Measurements from ENCODE around the gene CCDC83. TPM values are rescaled to one million over a fixed set of nuclear protein-coding genes. Genes with fewer than 3 reads are reported as not detected.

Gene CCDC83
- total and polyA plus RNA-seq, 9 of the 15 experiments (the other 6 are each of a cell fraction or from before 2014, with no cell fraction given): not detected

DNA sequence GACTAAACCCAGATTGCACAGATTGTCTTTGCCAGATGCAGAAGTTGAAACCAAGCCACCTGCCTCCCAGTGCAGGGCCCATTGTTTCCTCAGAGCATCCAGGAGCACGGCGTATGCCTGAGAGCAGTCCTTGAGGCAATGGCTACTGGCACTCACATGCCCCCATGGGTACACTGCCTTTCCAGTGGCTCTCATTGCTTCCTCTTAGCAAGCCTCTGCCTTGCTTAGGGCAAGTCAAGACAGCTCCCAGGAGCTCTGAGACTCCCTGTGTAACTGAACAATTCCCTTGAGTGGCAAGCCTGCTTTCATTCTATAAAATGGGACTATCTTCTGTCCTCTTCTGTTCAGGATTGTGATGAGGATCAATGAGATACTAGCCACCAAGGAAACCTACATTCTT lies 48.3 kb upstream of the CCDC83 start:
- BruUV-seq (replicated peaks): no TSS peak
- TF ChIP-seq STAG1 (CRISPR knock-in tag; IDR thresholded peaks at IDR 0.05; ENCODE audit: borderline replicate concordance) (no peak), ZFP36 (IDR thresholded peaks at IDR 0.05; ENCODE audit: low read depth, low read length, partially characterized antibody) (no peak), DNMT1 (IDR thresholded peaks at IDR 0.05) (no peak), SMAD3 (CRISPR knock-in tag; conservative IDR thresholded peaks at IDR 0.05) (no peak), PPARD (CRISPR knock-in tag; IDR thresholded peaks at IDR 0.05) (no peak), ZNF3 (CRISPR knock-in tag; IDR thresholded peaks at IDR 0.05) (no peak), CBFA2T3 (IDR thresholded peaks at IDR 0.05) (no peak), HIVEP1 (CRISPR knock-in tag; IDR thresholded peaks at IDR 0.05) (no peak), CHD4 (IDR thresholded peaks at IDR 0.05; ENCODE audit: insufficient read depth, insufficient replicate concordance, low read depth, low read length, poor library complexity, severe bottlenecking) (no peak), CEBPG (CRISPR knock-in tag; IDR thresholded peaks at IDR 0.05) (no peak), CEBPG (tag; conservative IDR thresholded peaks at IDR 0.05 in 1 of 2, IDR thresholded peaks at IDR 0.05 in 1 of 2) (no peak), SFPQ (IDR thresholded peaks at IDR 0.05; ENCODE audit: low read depth, low read length) (no peak), ETS2 (tag; IDR thresholded peaks at IDR 0.05; ENCODE audit: borderline replicate concordance, poor library complexity, severe bottlenecking) (no peak), MAFF (IDR thresholded peaks at IDR 0.05; ENCODE audit: low read length) (no peak), NONO (IDR thresholded peaks at IDR 0.05; ENCODE audit: low read depth in 2 of 2, low read length in 1 of 2) (no peak), HSF4 (CRISPR knock-in tag; IDR thresholded peaks at IDR 0.05; ENCODE audit: borderline replicate concordance) (no peak), TFE3 (CRISPR knock-in tag; IDR thresholded peaks at IDR 0.05) (no peak)
- TF ChIP-seq, protein P1, sequence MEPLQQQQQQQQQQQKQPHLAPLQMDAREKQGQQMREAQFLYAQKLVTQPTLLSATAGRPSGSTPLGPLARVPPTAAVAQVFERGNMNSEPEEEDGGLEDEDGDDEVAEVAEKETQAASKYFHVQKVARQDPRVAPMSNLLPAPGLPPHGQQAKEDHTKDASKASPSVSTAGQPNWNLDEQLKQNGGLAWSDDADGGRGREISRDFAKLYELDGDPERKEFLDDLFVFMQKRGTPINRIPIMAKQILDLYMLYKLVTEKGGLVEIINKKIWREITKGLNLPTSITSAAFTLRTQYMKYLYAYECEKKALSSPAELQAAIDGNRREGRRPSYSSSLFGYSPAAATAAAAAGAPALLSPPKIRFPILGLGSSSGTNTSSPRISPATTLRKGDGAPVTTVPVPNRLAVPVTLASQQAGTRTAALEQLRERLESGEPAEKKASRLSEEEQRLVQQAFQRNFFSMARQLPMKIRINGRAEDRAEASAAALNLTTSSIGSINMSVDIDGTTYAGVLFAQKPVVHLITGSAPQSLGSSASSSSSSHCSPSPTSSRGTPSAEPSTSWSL (CRISPR knock-in tag; IDR thresholded peaks at IDR 0.05; ENCODE audit: borderline replicate concordance): no peak
- 0% methylated on average over 2 of the region's 2 CpGs for WGBS (ENCODE audit: insufficient coverage, low coverage, missing lambda C conversion rate)
- Histone ChIP-seq H3K4me1 (replicated peaks in 1 of 2; ENCODE audit: control insufficient read depth in 2 of 2, insufficient read depth in 2 of 2, low read length in 2 of 2) (peaks cover 9 to 10% of the 10 kb centered on the region in 2 experiments; a peak in 3 of 5 replicates), H3K9ac (ENCODE audit: insufficient read depth in 1 of 2, low read depth in 2 of 2, low read length in 2 of 2) (no peak overlapping the region), H3K79me2 (ENCODE audit: control insufficient read depth, insufficient read depth, low read length) (no peaks in the 10 kb centered on the region), H4K20me1 (replicated peaks; ENCODE audit: control insufficient read depth, insufficient read depth, low read length) (no peaks in the 10 kb centered on the region), H3K36me3 (ENCODE audit: control insufficient read depth, insufficient read depth, low read length) (no peaks in the 10 kb centered on the region), H2AFZ (ENCODE audit: low read depth, low read length) (no peak overlapping the region), H3K9me3 (replicated peaks; ENCODE audit: control insufficient read depth, insufficient read depth, low read depth, low read length) (no peaks in the 10 kb centered on the region), H3K9me1 (ENCODE audit: control insufficient read depth, insufficient read depth, low read length) (no peaks in the 10 kb centered on the region), H3K4me2 (ENCODE audit: insufficient read depth, low read length) (no peak overlapping the region), H3K27me3 (ENCODE audit: control insufficient read depth in 2 of 2, insufficient read depth in 2 of 2, low read length in 2 of 2) (peaks cover 14 to 27% of the 10 kb centered on the region in 2 experiments), H3K27ac (ENCODE audit: extremely low read depth, low read depth, low read length) (no peak overlapping the region), H3K4me3 (no peak overlapping the region)
- FAIRE-seq: no peak
- in situ Hi-C loops (cut with MboI): no loop called here
- ATAC-seq: no peak
- intact Hi-C loops (cut with micrococcal nuclease): no loop called here
- ChIA-PET POLR2A (interaction anchor here (1.4 kb wide), 1 partner anchor 10 kb away, joined by 3 read pairs; no protein-coding TSS in a partner anchor), CTCF (ENCODE audit: low intra/inter-chr PET ratio) (no interaction called here)
- DNase-seq (ENCODE audit: extremely low read depth in 1 of 4, low spot score in 3 of 4): no peak

Measured in K562 (cell line).